Amygdala (tissue), 56 donors: ENCODE data around the gene CCDC126.
"Not testable (repeated sequence)": the region's sequence is repeated elsewhere in the genome, so short reads cannot be mapped to it uniquely, and the experiment has no call there.

Experiments used
- DNase-seq, 56 donors: peaks; one replicate each; lab custom pipeline; 2025; lab: John Stamatoyannopoulos, UW

The CCDC126 gene

DNA sequence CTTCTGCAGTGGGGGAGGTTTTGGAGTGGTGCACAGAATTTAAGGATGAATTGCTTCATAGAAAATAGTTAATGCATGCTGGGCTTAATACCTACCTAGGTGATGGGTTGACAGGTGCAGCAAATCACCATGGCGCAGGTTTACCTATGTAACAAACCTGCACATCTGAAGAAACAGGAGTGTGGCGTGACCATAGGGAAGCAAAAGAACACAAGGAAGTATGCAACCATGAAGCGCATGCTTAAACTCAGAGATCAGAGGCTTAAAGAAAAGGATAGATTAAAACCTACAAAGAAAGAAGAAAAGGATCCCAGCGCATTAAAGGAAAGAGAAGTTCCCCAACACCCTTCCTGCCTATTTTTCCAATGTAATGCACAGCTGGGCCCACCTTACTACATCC lies 22.0 kb downstream of the CCDC126 start:
- DNase-seq, result no peak

DNA sequence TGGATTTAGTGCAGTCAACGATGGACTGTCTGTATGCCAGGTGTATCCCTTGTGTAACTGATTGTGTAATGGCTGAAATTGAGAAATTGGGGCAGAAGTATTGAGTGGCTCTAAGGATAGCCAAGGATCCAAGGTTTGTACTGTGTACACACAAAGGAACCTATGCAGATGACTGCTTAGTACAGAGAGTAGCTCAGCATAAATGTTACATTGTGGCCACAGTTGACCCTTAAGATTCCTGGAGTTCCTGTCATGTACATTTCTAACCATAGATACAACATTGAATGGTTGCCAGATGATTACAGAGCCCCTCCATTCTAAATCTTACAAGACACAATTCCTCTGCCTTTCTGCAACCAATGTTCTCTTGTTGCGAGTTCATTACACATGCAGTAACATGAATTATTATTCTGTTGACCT lies 25.3 kb downstream of the CCDC126 start:
- no peak for DNase-seq

DNA sequence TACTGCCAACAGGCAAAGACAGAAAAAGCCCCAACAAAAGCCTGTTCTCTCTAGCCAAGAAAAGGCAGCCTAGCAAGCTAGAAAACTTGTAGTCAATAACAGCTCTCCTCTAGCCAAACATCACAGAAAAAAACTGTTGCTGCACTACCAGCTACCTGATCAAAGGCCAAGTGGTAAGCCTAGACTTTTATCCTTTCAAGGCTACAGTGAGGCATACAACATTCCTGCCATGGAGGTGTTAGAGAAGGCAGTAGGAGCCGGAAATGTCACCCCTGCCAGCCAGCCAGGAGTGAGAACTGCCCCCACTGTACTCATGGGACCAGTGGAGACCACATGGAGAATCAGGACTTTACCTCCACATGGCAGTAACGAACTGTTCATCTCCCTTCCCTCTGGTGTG lies 31.2 kb downstream of the CCDC126 start:
- no peak for DNase-seq

DNA sequence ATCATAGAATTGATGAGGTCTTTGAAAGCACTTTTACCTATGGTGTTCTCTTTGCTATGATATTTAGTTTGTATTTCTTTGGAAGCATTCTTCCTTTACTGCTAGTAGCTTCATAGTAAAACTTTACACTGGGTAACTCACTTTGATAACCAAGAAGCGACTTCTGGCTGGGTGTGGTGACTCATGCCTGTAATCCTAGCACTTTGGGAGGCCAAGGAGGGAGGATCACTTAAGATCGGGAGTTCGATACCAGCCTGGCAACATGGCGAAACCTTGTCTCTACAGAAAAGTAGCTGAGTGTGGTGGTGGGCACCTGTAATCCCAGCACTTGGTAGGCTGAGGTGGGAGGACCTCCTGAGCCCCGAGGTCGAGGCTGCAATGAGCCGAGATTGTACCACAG lies 36.2 kb downstream of the CCDC126 start:
- no peak for DNase-seq

DNA sequence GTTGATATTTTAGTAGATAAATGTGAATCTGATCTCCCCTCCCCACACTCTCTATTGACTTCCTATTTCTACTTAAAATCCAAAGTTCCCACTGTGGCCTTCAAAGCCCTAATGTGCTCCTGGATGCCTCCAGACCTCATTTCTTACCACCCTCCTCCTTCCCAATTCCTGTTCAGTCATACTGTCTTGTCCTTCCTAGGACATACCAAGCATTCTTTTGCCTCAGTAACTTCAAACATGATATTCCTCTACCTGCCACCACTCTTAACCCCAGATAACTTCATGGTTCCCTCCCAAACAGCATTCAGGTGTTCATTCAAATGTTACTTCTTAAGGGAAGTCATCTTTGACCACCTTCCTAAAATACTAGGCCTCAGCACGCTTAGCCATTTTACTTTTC lies 48.6 kb downstream of the CCDC126 start:
- DNase-seq, result no peak

DNA sequence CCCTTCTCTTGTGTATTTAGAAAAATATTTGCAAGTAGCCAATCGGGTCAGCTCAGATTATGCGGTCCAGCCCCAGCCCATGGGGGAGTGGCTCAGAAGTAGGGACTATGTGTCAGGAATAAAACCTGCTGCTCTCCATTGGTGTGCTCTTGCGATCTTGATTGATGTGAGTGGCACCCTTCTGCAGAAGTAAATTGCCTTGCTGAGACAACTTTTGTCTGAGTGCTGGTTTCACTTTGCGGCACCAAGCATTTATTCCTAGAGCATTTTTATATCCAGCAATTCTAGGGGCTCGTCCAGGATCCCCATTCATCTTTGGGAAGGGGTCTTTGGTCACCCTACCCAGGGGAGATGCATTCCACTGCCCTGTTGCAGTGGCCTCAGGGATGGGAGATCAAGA lies 56.8 kb downstream of the CCDC126 start:
- no peak for DNase-seq

DNA sequence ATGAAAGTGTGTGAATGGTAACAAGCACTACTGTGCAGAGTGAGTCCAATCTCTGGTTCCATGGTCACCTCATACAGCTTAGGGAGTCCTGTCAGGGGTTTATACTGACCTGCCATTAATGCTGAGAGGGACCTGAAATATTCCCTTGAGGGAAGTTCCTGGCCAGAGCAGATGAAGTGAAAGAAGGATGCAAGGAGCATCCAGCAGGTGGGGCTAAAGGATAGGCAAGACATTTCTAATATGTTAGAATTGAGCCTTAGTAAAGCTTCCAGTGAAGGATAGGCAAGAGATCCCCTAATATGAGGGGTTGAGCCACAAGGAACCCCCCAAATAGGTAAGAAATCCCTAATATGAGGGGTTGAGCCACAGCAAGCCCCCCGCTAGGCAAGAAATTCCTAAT lies 57.3 kb downstream of the CCDC126 start:
- peak in 9 of 56 donors; percentile 2 to 62 (median 7) for DNase-seq

DNA sequence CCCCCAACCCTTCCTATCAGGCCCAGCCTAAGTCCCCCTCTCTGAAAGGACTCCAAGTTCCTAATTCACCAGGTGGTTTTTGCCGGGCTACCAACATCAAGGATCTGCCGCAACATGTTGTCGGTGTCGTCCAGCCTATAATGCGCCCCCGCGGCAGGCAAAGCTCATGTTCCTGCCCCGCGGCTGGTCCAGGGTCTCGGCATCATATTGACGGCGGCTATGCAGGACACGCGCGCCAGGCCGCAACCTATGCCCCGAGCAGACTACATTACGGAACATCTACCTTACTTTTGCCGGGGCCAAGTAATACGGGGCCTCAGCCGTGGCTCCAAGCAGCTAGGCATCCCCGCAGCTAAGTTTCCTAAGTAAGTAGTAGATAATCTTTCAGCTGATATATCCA lies 58.3 kb downstream of the CCDC126 start:
- no peak for DNase-seq

DNA sequence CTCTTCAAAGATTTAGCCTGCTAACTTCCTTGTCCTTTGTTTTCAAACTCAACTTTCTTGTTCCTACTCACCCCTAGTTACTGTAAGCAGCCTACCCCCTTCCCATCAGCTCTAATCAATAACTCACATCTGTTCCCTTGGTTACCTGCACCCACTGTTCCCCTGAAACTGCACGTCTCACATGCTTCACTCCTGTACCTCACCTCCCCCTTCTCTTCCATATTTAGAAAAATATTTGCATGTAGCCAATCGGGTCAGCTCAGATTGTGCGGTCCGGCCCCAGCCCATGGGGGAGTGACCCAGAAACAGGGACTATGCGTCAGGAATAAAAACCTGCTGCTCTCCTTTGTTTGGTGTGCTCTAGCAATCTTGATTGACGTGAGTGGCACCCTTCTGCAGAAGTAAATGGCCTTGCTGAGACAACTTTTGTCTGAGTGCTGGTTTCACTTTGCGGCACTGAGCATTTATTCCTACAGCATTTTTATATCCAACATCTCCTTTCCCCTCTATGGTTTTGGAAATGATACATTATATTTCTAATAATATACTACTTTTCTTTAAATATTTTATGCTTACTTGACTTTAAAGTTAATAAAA lies 61.7 kb downstream of the CCDC126 start:
- DNase-seq, result no peak

DNA sequence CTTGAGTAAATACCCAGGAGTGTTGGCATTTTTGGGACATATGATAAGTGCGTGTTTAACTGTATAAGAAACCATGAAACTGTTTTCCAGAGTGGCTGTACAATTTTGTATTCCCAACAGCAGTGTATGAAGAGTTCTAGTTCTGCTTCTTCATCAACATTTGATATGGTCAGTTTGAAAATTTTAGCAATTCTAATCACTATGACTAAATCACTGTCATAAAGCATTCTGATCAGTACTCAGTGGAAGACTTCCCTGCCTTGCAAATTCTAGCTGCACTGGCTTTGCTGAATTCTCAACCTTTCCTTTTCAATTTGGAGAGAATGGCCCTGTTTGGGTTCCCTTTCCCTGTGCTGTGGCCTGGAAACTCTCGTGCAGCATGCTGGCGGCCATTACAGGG lies 64.2 kb downstream of the CCDC126 start:
- DNase-seq, result no peak

DNA sequence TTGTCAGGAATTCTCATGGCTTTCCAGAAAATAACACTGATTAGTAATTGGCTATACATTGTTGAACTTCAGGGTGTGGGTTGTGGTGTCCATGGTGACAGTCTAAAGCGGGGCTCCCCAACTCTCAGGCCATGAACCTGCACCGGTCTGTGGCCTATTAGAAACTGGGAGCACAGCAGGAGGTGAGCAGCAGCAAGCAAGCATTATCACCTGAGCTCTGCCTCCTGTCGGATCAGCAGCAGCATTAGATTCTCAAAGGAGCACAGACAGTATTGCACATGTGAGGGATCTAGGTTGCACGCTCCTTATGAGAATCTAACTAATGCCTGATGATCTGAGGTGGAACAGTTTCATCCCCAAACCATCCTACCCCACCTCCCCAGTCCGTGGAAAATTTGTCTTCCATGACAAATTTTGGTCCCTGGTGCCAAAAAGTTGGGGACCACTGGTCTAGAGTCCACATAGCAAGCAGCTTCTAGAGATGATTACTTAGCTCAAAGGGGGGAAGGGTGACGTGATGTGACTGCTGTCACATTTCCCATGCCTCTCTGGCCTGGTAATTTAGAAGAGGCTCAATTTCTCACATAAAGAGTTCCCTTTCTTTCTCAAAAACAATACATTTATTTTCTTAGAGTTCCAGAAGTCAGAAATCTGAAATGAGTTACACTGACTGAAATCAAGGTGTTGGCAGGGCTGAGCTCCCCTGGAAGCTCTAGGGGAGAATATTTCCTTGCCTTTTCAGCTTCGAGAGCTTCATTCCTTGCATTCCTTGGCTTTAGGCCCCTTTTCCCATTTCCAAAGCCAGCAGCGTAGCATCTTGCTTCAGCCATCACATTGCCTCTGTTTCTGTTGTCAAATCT lies 65.2 kb downstream of the CCDC126 start:
- DNase-seq, result no peak

DNA sequence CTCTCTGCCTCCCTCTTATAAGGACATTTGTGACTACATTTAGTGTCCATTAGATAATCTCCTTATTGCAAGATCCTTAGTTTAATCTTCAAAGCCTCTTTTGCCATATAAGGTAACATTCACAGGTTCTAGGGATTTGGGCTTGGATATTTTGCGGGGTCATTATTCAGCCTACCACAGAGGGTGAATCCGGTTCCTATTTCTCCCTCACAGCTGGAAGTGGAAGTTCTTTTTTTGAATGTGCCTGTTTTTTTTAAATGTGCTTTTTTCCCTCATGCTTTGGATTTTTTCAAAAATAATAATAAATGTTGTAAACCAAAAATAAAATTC lies 65.8 kb downstream of the CCDC126 start:
- no peak for DNase-seq

DNA sequence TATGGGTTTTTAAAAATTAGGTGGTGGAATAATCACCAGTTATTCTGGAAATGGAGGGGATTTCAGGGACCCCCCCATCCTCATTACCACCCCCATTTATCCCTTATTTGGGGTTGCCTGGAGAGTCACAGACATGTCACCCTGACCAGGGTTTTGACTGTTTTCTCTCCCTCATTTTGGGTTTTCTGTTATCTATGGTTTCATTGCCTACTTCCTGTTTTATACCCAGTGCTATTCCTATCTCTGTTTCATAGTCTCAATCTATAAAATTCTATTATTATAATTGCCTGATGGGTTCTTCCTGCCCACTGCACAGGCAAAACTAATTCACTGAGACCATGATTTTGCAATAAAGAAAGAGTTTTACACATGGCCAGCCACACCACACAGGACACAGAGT lies 66.9 kb downstream of the CCDC126 start:
- no peak for DNase-seq

DNA sequence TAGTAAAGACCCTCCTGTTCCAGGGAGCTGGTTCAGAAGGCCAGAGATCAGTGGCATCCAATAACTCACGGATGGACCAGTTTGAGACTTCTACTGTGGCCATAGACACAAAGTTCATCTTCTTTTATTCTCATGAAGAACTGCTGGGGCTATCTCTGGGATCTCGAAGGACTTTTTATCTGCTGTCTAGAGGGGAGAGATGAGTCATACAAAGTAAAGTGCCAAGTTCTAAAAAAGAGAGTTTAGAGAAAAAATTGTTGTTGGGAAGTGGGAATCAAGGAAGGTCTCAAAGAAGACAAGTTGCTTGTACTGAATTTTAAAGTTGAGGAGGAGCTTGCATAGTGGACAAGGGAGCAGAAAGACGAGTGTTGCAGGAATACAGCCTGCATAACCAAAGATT lies 74.9 kb downstream of the CCDC126 start:
- DNase-seq, result no peak

DNA sequence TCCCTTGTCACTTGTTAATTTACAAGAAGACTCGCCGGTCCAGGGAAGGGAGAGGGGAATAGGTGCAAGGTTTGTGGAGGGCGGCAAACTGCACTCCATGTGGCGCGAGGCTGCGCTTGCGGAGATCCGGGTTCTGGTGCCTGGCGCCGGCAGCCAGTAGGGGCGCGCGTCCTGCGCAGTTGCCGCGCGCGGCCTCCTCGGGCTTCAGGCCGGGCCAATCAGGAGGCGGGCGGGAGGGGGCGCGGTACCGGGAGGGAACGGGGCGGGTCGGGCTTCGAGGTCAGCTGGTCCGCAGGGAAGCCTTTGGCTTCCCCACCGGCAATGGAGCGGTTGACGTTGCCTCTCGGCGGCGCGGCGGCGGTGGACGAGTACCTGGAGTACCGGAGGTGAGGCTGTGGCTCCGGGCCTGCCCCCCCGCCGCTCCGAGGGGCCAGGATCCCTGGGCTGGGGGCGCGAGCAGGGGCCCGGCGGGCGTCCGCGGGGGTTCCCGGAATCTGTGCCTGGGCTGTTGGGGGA lies 82.8 kb downstream of the CCDC126 start, which contains the start of gene FAM221A:
Gene FAM221A (plus strand): TSS at position 302 of the 516 bp plus-strand sequence. CDS start 20 bp downstream, at position 322.
- DNase-seq, result peak; percentile 11 to 93 (median 84)

DNA sequence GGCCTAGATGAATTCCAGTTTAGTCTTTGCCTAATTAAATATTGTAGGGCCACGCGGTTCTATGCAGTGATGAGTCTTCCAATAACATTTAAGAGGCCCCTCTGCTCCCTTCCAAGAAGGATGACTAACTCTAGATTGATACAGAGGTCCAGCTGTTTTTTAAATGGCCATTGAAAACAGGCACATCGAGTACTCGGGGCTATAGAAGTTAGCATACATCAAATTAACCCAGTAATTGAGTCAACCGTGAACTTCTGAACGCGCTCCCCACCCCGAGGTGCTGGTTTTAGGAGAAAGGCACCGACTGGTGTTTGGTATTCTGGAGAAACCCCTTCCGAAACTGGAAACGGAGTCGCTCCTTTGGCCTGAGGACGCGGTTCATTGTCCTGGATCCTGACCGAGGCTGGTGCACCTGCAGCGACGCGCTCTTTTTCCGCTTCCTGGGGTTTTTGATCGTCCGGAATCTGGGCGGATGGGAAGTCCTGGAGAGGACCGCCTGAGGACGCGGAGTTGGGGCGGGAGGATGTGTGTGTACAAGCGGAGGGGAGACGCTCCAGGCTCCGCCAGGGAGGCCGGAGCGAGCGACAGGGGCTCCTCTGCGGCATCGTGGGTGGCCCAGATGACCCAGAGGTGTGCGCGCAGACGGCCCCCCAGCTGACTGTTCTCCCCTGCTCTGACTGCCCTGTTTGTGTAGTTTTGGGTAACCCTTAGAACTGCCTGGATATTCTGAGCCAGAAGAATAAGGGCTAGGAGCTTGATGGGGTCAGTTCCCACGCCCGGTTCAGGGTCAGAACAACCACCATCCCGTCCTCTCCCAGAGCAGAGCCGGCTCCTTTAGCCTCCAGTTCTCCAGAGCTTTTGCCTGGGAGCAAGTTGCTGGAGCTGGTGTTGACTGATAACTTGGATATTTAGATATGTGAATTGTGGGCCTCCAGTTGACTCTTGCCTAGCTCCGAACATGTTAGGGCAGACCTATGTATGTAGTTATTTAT lies 83.5 kb downstream of the CCDC126 start:
- peak in 49 of 56 donors; percentile 3 to 63 (median 33) for DNase-seq

DNA sequence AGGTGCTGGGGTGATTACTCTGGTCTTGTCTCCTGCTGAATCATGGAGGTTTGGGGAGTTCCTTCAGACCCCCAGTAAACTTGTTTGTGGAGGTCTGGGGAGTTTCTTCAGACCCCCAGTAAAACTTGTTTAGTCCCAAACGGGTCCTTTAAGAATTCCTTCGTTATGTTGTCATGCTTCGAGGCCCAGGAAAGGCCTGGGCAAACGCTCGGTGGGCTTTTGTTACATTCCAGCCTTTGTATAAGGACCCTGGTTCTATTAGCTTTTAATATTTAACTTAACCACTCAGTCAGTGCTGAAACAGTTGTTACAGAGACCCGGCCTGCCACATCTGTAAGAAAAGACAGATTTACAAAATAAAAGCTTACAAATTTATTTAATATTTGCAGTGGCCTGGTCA lies 86.9 kb downstream of the CCDC126 start:
- not testable (repeated sequence) for DNase-seq

DNA sequence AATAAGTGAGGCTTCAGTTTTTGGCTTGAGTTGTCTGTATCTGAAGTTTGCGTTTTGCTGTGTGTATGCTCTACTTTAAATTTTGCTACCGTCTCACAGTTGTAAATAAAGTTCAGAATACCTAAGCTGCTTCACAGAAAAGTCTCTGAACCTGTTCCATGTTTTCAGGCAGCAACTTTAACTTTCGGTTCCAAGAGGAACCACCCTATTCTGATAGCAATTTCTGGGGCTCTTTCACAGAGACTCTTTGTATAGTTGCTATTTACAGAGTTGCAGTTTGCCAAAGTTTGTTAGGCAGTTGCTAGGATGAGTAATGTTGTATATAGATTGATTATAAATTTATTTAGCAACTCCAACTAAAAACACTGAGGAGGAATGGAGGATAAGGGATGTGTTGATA lies 88.5 kb downstream of the CCDC126 start:
- no peak for DNase-seq

DNA sequence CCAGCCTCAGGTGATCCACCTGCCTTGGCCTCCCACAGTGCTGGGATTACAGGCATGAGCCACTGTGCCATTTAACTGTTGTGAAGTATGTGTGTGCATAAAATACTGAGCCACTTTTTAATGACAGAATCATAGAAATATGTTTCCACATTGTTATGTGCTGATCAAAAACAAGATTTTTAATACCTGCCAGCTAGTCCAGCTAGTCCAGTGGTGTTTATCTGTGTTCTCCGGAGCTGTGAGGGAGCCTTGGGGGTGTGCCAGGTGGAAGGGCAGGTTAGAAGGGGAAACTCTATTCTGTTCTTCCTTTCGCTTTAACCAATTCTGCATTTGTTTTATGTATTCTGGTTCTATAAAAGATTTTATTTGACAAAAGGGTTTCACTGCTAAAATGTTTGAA lies 89.8 kb downstream of the CCDC126 start:
- no peak for DNase-seq

DNA sequence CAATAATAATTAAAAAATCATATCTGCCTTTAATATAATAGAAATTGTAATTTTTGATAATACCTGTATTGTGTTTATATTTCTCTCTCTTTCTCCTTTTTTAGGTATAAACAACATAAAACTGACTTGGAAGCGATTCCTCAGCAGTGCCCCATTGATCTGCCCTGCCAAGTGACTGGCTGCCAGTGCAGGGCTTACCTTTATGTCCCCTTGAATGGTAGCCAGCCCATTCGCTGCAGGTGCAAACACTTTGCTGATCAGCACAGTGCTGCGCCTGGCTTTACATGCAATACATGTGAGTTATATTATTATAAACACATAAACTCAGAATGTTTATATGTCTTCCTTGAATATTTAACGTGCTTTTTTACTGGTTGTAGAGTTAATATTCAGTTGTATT lies 92.0 kb downstream of the CCDC126 start:
- DNase-seq, result no peak

DNA sequence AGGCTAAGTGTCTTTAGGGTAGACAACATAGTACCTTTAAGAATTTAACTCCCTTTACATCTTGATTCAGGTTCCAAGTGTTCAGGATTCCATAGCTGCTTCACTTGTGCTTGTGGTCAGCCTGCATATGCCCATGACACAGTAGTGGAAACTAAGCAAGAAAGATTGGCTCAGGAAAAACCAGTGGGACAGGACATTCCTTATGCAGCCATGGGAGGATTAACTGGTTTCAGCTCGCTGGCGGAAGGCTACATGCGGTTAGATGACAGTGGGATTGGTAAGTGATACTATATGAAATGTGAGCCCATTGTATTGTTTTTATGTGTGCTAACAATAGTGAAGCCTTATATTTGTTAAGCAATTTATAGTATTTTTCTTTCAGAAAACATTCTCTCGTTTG lies 94.1 kb downstream of the CCDC126 start:
- no peak for DNase-seq
